Transverse colon (tissue), 4 donors: Measurements from ENCODE around the gene GRIN2D. TPM values are rescaled to one million over a fixed set of nuclear protein-coding genes. Genes with fewer than 3 reads are reported as not detected.

Experiments used
- DNase-seq: peaks from one replicate; pipeline ENCODE4 v3.0.0-alpha.2; 2019
- H3K27ac ChIP-seq, 4 donors: fragments of 200-600 bp; sonication (generic); 2 replicates each; pipeline ENCODE4 v1.5.1; 2016 to 2018; ENCODE audit warnings: inconsistent platforms in 4 of 4
- H3K27me3 ChIP-seq: fragments of 200-600 bp; sonication (generic); 2 replicates; pipeline ENCODE4 v1.5.1; 2017; ENCODE audit warnings: inconsistent platforms
- H3K36me3 ChIP-seq, 4 donors: fragments of 200-600 bp; sonication (generic); 2 replicates each; pipeline ENCODE4 v1.5.1; 2017 to 2019; ENCODE audit warnings: inconsistent platforms in 4 of 4
- H3K4me1 ChIP-seq, 4 donors: fragments of 200-600 bp; sonication (generic); 2 replicates each; pipeline ENCODE4 v1.5.1; 2017 to 2020; ENCODE audit warnings: inconsistent platforms in 4 of 4
- H3K4me3 ChIP-seq, 4 donors: fragments of 200-600 bp; sonication (generic); 1 replicate in 1 of 4; 2 replicates in 3 of 4; pipeline versions ENCODE4 v1.5.1 to v1.6.1; 2017 to 2019; ENCODE audit warnings: inconsistent platforms in 4 of 4
- H3K9me3 ChIP-seq, 2 donors: fragments of 200-600 bp; sonication (generic); 2 replicates each; pipeline ENCODE4 v1.5.1; 2017 to 2019; ENCODE audit warnings: inconsistent platforms in 2 of 2
- CTCF ChIP-seq, 5 experiments: fragments of 200-600 bp in 3 of 5; fragments of 450-650 bp in 2 of 5; sonication (generic) in 3 of 5; IDR thresholded peaks; 1 replicate in 2 of 5; 2 replicates in 3 of 5; pipeline ENCODE4 v1.5.1; 2016 to 2017; ENCODE audit warnings: antibody characterized with exemption in 5 of 5, inconsistent platforms in 3 of 5, mild to moderate bottlenecking in 2 of 5, moderate library complexity in 1 of 5
- EP300 ChIP-seq: sonication (generic); formaldehyde crosslinking; IDR thresholded peaks from one replicate; pipeline ENCODE4 v1.6.1; 2017; ENCODE audit warnings: antibody characterized with exemption, low read depth
- POLR2A ChIP-seq: fragments of 450-650 bp; IDR thresholded peaks from one replicate; pipeline ENCODE4 v1.6.1; 2016; ENCODE audit warnings: antibody characterized with exemption, mild to moderate bottlenecking, moderate library complexity
- POLR2AphosphoS5 ChIP-seq, 3 donors: sonication (generic); formaldehyde crosslinking; IDR thresholded peaks; one replicate each; pipeline ENCODE4 v1.6.1; 2016; ENCODE audit warnings: antibody characterized with exemption in 3 of 3
- WGBS, 2 donors: methylation state at CpG; one replicate each; pipeline ENCODE4 v1.1.5; 2018; ENCODE audit warnings: low coverage in 1 of 2; 5-methylcytosine and 5-hydroxymethylcytosine counted together
- in situ Hi-C, 4 donors: fragments of 200-750 bp; cut with MboI; loops; one replicate each; pipeline versions ENCODE4 v1.15.0 to v1.15.1; 2017; ENCODE audit warnings: low sequenced_read_pairs in 3 of 4, low pct_ligation_motif_present in 1 of 4, low pct_unique_long_range_greater_than_20kb in 1 of 4
- intact Hi-C: fragments of 100-400 bp; cut with DNase I; formaldehyde crosslinking; loops from one replicate; pipeline ENCODE4 v1.15.1; 2023; ENCODE audit warnings: low total_unique reads
- total RNA-seq, 4 donors: library from RNA; depleted of rRNA; stranded (reverse); fragments of >200 nt; gene quantifications; one replicate each; pipeline ENCODE4 v1.1.0, GENCODE V29; 2016

GRIN2D gene
- total RNA-seq, 4 donors from 2014 or later, result 0.32 to 3.8 (median 0.41) TPM; not detected in 1

- H3K27me3 ChIP-seq, result no peaks in the 10 kb centered on the region
- H3K4me1 ChIP-seq, result no peaks in the 10 kb centered on the region
- WGBS, 2 donors, result 84 to 86% methylated on average over 13 to 15 of the region's 15 CpGs
- TF ChIP-seq POLR2A (no peak), POLR2AphosphoS5 (IDR thresholded peaks at IDR 0.05) (no peak), CTCF (IDR thresholded peaks at IDR 0.05) (no peak), EP300 (no peak)
- intact Hi-C loops, result no loop called here
- H3K4me3 ChIP-seq, result no peak overlapping the region
- no peak overlapping the region for H3K27ac ChIP-seq
- in situ Hi-C loops, result no loop called here
- DNase-seq, result no peak
- H3K9me3 ChIP-seq, result no peaks in the 10 kb centered on the region
- H3K36me3 ChIP-seq, result no peaks in the 10 kb centered on the region
Measured at GRCh38 chr19:48354332-48354992, 39.0 kb upstream of the GRIN2D start.

GRCh38 chr19:48355365-48355954 lies 38.0 kb upstream of the GRIN2D start:
- no peaks in the 10 kb centered on the region for H3K27me3 ChIP-seq
- no peak for TF ChIP-seq POLR2AphosphoS5 (IDR thresholded peaks at IDR 0.05)
- TF ChIP-seq EP300, result no peak
- TF ChIP-seq POLR2A, result no peak
- TF ChIP-seq CTCF (IDR thresholded peaks at IDR 0.05), result no peak
- no peaks in the 10 kb centered on the region for H3K4me1 ChIP-seq
- 90% methylated on average over 12 of the region's 12 CpGs; no CpG with 5 or more reads in 1 of the 2 donors for WGBS, 2 donors
- no peaks in the 10 kb centered on the region for H3K9me3 ChIP-seq
- H3K27ac ChIP-seq, result no peak overlapping the region
- H3K4me3 ChIP-seq, result no peak overlapping the region
- intact Hi-C loops, result no loop called here
- in situ Hi-C loops, result no loop called here
- no peak for DNase-seq
- no peaks in the 10 kb centered on the region for H3K36me3 ChIP-seq

- WGBS, 2 donors, result 88 to 92% methylated on average over 3 to 5 of the region's 5 CpGs
- intact Hi-C loops (no loop called here), in situ Hi-C loops (no loop called here)
- Histone ChIP-seq H3K36me3 (no peaks in the 10 kb centered on the region), H3K4me1 (peaks cover 0 to 6% (median 5%) of the 10 kb centered on the region in 4 donors), H3K9me3 (no peaks in the 10 kb centered on the region), H3K27me3 (no peaks in the 10 kb centered on the region), H3K27ac (no peak overlapping the region), H3K4me3 (no peak overlapping the region)
- no peak for TF ChIP-seq POLR2AphosphoS5 (IDR thresholded peaks at IDR 0.05)
- TF ChIP-seq CTCF (IDR thresholded peaks at IDR 0.05), result no peak
- no peak for TF ChIP-seq POLR2A
- no peak for TF ChIP-seq EP300
- DNase-seq, result no peak
Measured at GRCh38 chr19:48359123-48359522, 34.3 kb upstream of the GRIN2D start.

- intact Hi-C loops, result loop anchor here (10.0 kb wide), 1 partner anchor 257 kb away; no protein-coding TSS in a partner anchor
- peaks cover 3 to 13% (median 12%) of the 10 kb centered on the region in 4 donors for H3K4me1 ChIP-seq
- no peak for DNase-seq
- H3K27me3 ChIP-seq, result no peaks in the 10 kb centered on the region
- TF ChIP-seq POLR2A (no peak), POLR2AphosphoS5 (IDR thresholded peaks at IDR 0.05) (no peak), CTCF (IDR thresholded peaks at IDR 0.05) (no peak), EP300 (no peak)
- in situ Hi-C loops, result no loop called here
- H3K4me3 ChIP-seq, result no peak overlapping the region
- 90 to 96% methylated on average over 2 to 3 of the region's 3 CpGs for WGBS, 2 donors
- no peaks in the 10 kb centered on the region for H3K36me3 ChIP-seq
- no peak overlapping the region for H3K27ac ChIP-seq
- H3K9me3 ChIP-seq, result no peaks in the 10 kb centered on the region
Measured at GRCh38 chr19:48361912-48362311, 31.6 kb upstream of the GRIN2D start.
